Left renal pelvis (tissue), 4 donors: ENCODE measurements around the gene RAPGEF5. TPM values are rescaled to one million over a fixed set of nuclear protein-coding genes. Genes with fewer than 3 reads are reported as not detected.
A peak's percentile ranks its signal among the peaks of the same experiment; 100 is the strongest.
"Not testable (repeated sequence)": the region's sequence is repeated elsewhere in the genome, so short reads cannot be mapped to it uniquely, and the experiment has no call there.

Source experiments
- DNase-seq, 4 donors: peaks; one replicate each; pipeline ENCODE4 v3.0.0-alpha.2; 2013; ENCODE audit warnings: low read depth in 4 of 4, low spot score in 3 of 4
- polyA plus RNA-seq, 4 donors: library from polyadenylated mRNA; unstranded; fragments of 120-200 nt; gene quantifications; one replicate each; pipeline ENCODE4 v1.2.1, GENCODE V29; 2013; ENCODE audit not compliant: insufficient read length in 4 of 4

Gene RAPGEF5
- polyA plus RNA-seq, 4 donors: 33.6 to 39.6 (median 37.5) TPM

GRCh38 chr7:22108151-22108845, 248.7 kb downstream of the RAPGEF5 start:
- no peak for DNase-seq

DNA sequence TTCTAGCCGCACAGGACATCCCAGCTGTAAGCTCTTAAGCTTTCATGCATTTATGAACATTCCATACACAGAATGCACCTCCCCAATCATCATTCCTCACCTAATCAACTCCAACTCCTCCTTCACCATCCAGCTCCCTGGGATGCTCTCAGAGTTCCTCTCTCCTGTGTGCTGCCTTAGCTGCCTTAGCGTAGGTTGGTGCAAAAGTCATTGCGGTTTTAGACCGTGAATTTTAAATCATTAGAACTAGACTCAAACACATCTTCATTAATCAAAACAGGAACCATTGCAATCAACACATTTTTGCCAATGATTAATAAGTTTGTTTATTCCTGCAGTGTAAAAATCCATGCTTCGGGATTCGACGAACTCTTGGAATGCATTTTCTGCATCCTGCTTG, 251.4 kb downstream of the RAPGEF5 start:
- no peak for DNase-seq

GRCh38 chr7:22094413-22095342, 262.3 kb downstream of the RAPGEF5 start:
- no peak for DNase-seq

- DNase-seq: no peak
Measured at GRCh38 chr7:22093936-22094335, 263.0 kb downstream of the RAPGEF5 start.

GRCh38 chr7:22093001-22093400, 264.0 kb downstream of the RAPGEF5 start:
- no peak for DNase-seq

GRCh38 chr7:22090958-22091525, 265.9 kb downstream of the RAPGEF5 start:
- not testable (repeated sequence) for DNase-seq

DNA sequence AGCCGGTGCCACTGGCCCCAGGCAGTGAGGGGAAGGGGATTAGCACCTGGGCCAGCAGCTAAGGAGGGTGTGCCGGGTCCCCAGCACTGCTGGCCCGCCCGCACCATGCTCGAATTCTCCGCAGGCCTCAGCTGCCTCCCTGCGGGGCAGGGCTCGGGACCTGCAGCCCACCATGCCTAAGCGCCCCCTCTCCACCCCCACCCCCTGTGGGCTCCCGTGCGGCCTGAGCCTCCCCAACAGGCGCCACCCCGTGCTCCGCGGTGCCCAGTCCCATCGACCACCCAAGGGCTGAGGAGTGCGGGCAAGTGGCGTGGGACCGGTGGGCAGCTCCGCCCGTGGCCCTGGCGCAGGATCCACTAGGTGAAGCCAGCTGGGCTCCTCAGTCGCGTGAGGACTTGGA, 266.4 kb downstream of the RAPGEF5 start:
- DNase-seq: no peak

DNA sequence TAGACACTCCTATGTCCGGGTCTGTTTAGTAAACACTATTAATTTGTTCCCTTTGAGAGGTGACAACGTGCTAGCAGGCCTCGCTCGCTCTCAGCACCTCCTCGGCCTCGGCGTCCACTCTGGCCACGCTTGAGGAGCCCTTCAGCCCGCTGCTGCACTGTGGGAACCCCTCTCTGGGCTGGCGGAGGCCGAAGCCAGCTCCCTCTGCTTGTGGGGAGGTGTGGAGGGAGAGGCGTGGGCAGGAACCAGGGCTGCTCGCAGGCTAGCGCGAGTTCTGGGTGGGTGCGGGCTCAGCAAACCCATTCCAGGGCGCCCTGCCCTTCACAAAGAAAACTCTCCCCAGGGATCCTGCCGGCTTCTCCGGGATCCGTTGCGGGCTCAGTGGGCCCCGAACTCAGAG, 266.8 kb downstream of the RAPGEF5 start:
- no peak for DNase-seq

- no peak for DNase-seq
Measured at GRCh38 chr7:22088827-22089226, 268.1 kb downstream of the RAPGEF5 start.

DNA sequence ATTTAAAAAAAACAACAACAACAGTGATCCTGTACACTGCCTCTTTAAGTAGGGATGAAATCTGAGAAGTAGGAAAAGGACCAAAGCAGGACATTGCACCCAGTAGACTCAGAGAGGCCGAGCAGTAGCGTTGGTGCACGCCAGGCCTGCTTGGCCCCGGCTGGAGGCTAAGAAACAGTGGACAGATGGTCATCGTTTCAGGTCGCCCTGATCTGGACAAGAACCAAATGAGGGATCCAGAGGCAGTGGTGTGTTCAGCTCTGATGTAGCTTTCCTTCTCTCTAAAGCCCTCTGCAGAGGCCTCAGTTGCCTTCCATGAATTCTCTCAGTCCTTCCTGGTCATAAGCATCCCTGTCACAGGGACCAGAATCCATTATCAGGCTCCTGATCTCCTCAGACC, 269.1 kb downstream of the RAPGEF5 start:
- no peak for DNase-seq

DNA sequence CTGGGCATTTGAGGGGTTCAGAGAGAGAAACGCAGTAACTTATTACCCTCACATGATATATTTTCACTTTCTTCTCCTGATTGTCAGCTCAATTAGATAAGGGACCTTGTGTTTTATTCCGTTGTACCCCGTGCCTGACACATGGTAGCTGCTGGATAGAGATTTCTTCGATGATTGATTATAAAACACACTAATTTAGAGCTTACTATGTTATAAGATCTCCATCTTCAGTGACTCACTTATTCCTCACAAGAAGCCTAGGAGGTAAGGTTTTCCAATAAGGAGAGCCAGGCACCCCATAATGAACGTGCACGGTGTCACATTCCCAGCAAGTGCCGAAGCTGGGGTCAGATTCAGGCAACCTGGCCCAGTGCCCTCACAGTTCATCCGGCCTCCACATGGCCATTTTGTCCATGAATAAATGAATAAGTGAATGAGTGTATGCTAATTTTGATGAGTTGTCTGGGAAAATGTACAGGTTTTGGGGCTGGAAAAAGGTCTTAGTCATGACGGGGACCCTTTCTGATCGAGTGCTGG, 273.2 kb downstream of the RAPGEF5 start:
- no peak for DNase-seq

DNA sequence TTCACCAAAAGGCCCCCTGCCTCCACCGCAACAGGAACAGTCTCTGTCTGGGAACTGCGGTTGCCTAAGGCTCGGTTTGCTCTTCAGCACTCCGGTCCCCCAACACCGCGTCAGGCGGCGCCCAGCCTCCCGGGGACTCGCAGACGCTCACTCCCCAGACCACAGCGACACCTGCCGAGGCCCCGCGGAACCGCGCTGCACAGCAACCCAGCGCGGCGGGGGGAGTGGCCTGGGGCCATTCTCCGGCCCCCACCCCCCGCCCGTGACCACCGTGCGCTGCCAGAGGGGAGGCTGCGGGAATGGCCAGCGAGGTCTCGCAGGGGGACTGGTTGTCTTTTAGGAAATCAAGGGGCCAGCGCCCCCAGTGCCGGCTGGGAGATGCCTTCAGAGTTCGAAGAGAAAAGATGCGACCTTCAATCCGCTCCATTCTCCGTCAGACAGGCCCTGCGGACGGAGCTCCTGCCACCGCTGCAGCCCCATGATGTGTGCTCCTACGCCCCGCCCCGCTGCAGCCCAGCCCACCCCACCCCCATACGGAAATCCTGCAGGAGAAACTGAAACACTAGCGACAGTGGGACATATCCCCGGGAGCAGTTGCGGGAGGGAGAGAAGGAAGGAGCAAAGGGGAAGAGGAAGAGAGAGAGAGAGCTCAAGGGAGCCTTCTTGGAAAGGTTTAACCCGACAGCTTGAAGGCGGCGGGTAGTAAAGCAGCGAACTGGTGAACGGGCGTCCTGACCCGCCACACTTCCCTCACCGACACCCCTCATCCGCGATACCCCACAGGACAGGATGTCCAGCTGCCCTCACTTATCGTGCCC, 273.9 kb downstream of the RAPGEF5 start:
- peak; percentile 70 to 80 (median 78) for DNase-seq

DNA sequence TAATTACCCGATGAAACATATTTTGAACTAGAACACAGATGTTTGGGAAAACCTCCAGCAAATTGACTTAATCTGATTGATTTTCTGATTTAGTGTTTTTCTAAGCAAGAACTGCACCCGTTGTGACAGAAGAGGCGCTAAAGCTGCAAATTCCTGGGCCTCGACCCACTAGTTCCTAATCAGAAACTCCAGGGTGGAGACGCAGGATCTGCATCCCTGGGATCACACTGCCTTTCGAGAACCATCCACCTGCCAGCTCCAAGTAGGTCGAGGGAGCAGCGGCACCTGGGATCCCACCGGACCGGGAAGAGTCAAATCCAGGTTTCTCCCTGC, 274.4 kb downstream of the RAPGEF5 start:
- no peak for DNase-seq

- not testable (repeated sequence) for DNase-seq
Measured at GRCh38 chr7:22080219-22080618, 276.7 kb downstream of the RAPGEF5 start.

DNA sequence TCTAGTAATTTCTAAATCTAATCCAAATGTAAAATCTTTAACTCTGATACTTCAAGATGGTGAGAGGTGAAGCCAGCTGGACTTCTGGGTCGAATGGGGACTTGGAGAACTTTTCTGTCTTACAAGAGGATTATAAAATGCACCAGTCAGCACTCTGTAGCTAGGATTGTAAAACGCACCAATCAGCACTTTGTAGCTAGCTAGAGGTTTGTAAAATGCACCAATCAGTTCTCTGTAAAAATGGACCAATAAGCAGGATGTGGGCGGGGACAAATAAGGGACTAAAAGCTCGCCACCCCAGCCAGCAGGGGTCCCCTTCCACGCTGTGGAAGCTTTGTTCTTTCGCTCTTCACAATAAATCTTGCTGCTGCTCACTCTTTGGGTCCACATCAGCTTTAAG, 278.1 kb downstream of the RAPGEF5 start:
- not testable (repeated sequence) for DNase-seq

DNA sequence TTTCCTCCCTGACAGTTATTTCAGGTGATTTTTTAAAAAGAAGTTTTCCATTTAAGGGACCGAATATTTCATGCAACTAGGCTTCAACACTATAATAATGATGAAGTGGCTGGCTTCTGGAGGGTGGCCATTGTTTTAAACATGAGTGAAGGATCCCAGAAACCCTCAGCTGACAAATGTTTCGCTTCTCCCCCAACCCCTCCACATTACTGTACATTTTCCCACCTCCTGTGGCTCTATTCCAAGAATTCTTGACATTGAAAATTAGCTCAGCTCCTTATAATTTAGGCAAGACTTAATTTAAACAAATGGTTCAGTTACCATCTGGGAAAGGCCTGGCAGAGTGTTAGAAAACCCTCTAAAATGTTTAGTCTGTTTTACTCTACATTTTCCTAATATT, 281.4 kb downstream of the RAPGEF5 start:
- no peak for DNase-seq

- DNase-seq: no peak
Measured at GRCh38 chr7:22074897-22075296, 282.1 kb downstream of the RAPGEF5 start.
